ENCODE data around the gene HTRA1.

- TF ChIP-seq CTCF (conservative IDR thresholded peaks at IDR 0.05; ENCODE audit: low read depth, low read length) (no peak), EZH2 (IDR thresholded peaks at IDR 0.05; ENCODE audit: borderline replicate concordance, low read depth, low read length, poor library complexity, severe bottlenecking) (no peak)
Measured at GRCh38 chr10:122476333-122476695, 15.0 kb downstream of the HTRA1 start.
